ENCODE results near the gene LYPD3. TPM values are rescaled to one million over a fixed set of nuclear protein-coding genes. Genes with fewer than 3 reads are reported as not detected.
A peak's percentile ranks its signal among the peaks of the same experiment; 100 is the strongest.

The LYPD3 gene
- polyA plus RNA-seq, 1 of the 3 experiments (the other 2 are of a cell fraction) = 4.2 TPM

- 14% methylated on average over 28 of the region's 42 CpGs for WGBS (ENCODE audit: low lambda C conversion rate)
These were observed 39.2 kb upstream of the LYPD3 start, which contains the start of gene PHLDB3 for GRCh38 chr19:43504426-43505185. Gene PHLDB3 (minus strand): TSS chr19:43504746. CDS start chr19:43504118, 628 bp downstream.

More at GRCh38 chr19:43504426-43505185, 39.2 kb upstream of the LYPD3 start, which contains the start of gene PHLDB3:
- peak; percentile 70 for DNase-seq
- peak within 1 kb of the TSS; percentile 96 for H2AFZ ChIP-seq (ENCODE audit: low read depth)
- H3F3A ChIP-seq (replicated peaks; ENCODE audit: insufficient read depth) = peaks cover 10% of the 10 kb centered on the region
- no peaks in the 10 kb centered on the region for H3K79me2 ChIP-seq (ENCODE audit: insufficient read depth)
- peak within 1 kb of the TSS; percentile 64 to 98 for H3K4me3 ChIP-seq (ENCODE audit: low read depth in 2 of 2, low read length in 1 of 2)
- H3K9ac ChIP-seq = peak within 1 kb of the TSS; percentile 81
- ChIA-PET CTCF (interaction anchor here (0.6 to 4.3 kb wide), 16 partner anchors 9 to 1789 kb away, joined by 3 to 42 read pairs (median 3); no protein-coding TSS in a partner anchor), POLR2A (no interaction called here)
- H3K36me3 ChIP-seq (replicated peaks in 1 of 2; ENCODE audit: control insufficient read depth in 1 of 2, insufficient read depth in 2 of 2, low read length in 1 of 2) = peaks cover 3 to 4% of the 10 kb centered on the region in 2 experiments
- no peaks in the 10 kb centered on the region for H4K20me1 ChIP-seq (ENCODE audit: insufficient read depth)
- H3K27ac ChIP-seq (ENCODE audit: low read depth in 2 of 2, low read length in 1 of 2) = peak within 1 kb of the TSS; percentile 68
- H3K4me2 ChIP-seq = peak within 1 kb of the TSS; percentile 97
- no peak for TF ChIP-seq EZH2phosphoT487 (IDR thresholded peaks at IDR 0.05; ENCODE audit: borderline replicate concordance, low read depth)
- TF ChIP-seq USF2 (IDR thresholded peaks at IDR 0.05; ENCODE audit: borderline replicate concordance, low read depth, low read length) = no peak
- no peak for TF ChIP-seq POLR2AphosphoS5 (IDR thresholded peaks at IDR 0.05; ENCODE audit: low read depth, low read length)
- 0 out of 2 replicates have a peak, but pooled peaks have one; percentile 5 for TF ChIP-seq MXI1 (IDR thresholded peaks at IDR 0.05; ENCODE audit: low read depth, low read length)
- TF ChIP-seq NFIC (IDR thresholded peaks at IDR 0.05; ENCODE audit: borderline replicate concordance) = no peak
- TF ChIP-seq CTCF (IDR thresholded peaks at IDR 0.05) = peak; percentile 35
- TF ChIP-seq RXRA (IDR thresholded peaks at IDR 0.05; ENCODE audit: borderline replicate concordance, low read depth) = no peak
- TF ChIP-seq FOXM1 (IDR thresholded peaks at IDR 0.05; ENCODE audit: low read depth) = no peak
- TF ChIP-seq EP300 (IDR thresholded peaks at IDR 0.05; ENCODE audit: borderline replicate concordance in 1 of 2, low read depth in 1 of 2, low read length in 1 of 2) = no peak
- TF ChIP-seq JUND (IDR thresholded peaks at IDR 0.05) = no peak
- TF ChIP-seq TEAD4 (IDR thresholded peaks at IDR 0.05; ENCODE audit: borderline replicate concordance, insufficient read depth) = no peak
- no peak for TF ChIP-seq USF1 (IDR thresholded peaks at IDR 0.05; ENCODE audit: borderline replicate concordance, low read depth)
- no peaks in the 10 kb centered on the region for H3K9me2 ChIP-seq
- H3K9me3 ChIP-seq = no peaks in the 10 kb centered on the region
- H3K4me1 ChIP-seq (ENCODE audit: control insufficient read depth in 1 of 2, insufficient read depth in 2 of 2, low read depth in 1 of 2, low read length in 1 of 2) = peaks cover 3 to 4% of the 10 kb centered on the region in 2 experiments; a peak in 1 of 4 replicates
- no peaks in the 10 kb centered on the region for H3K27me3 ChIP-seq (ENCODE audit: insufficient read depth)

Measured in SK-N-SH (cell line).